K562 (cell line): Measurements from ENCODE around the gene ATP9B. TPM values are rescaled to one million over a fixed set of nuclear protein-coding genes. Genes with fewer than 3 reads are reported as not detected.

Experiments used
- ATAC-seq: fragments of 200-7000 bp; cut with Tn5 transposase; 3 replicates; pipeline ENCODE4 v1.9.1; 2020; ENCODE audit warnings: moderate library complexity
- BruUV-seq: library from RNA; stranded (reverse); fragments of 400-500 nt; replicated peaks from 2 replicates; lab custom pipeline; 2021; lab: Mats Ljungman, UMichigan
- CTCF ChIA-PET: fragments of 300-600 bp; formaldehyde crosslinking; extraction: SDS; loops from one replicate; lab custom pipeline; 2021; ENCODE audit warnings: low intra/inter-chr PET ratio; lab: Yijun Ruan, JAX
- POLR2A ChIA-PET: fragments of 300-600, 350-650 bp; sonication (Branson Sonifier 250); formaldehyde crosslinking; extraction: SDS; loops from one replicate; lab custom pipeline; 2021; ENCODE audit warnings: antibody characterized with exemption, inconsistent platforms; lab: Yijun Ruan, JAX
- DNase-seq, 4 experiments: peaks; one replicate each; pipeline versions ENCODE4 v3.0.0 to v3.0.0-alpha.2; 2011 to 2018; ENCODE audit warnings: low spot score in 3 of 4, mixed read lengths in 3 of 4; ENCODE audit errors: extremely low read depth in 1 of 4
- FAIRE-seq: peaks from 2 replicates; lab custom pipeline; 2011; peaks lifted over from hg19 to GRCh38; lab: Jason Lieb, UNC
- H2AFZ ChIP-seq: 2 replicates; pipeline ENCODE4 v1.6.0; 2011; ENCODE audit warnings: low read depth, low read length, control low read depth, inconsistent platforms
- H3K27ac ChIP-seq: fragments of 200-600 bp; 3 replicates; pipeline ENCODE4 v1.8.0; 2011; ENCODE audit warnings: low read depth, mild to moderate bottlenecking, control low read depth, inconsistent platforms, low read length, moderate library complexity, mixed read lengths; ENCODE audit errors: extremely low read depth
- H3K27me3 ChIP-seq, 2 experiments: fragments of 300-600 bp in 1 of 2; 2 replicates in 1 of 2; 3 replicates in 1 of 2; pipeline versions ENCODE4 v1.6.0 to v1.8.0; 2011; ENCODE audit warnings: inconsistent platforms in 2 of 2, low read length in 2 of 2, mild to moderate bottlenecking in 1 of 2, mixed read lengths in 1 of 2, moderate library complexity in 1 of 2; ENCODE audit not compliant: control insufficient read depth in 2 of 2, insufficient read depth in 2 of 2
- H3K36me3 ChIP-seq: fragments of 300-600 bp; 3 replicates; pipeline ENCODE4 v1.8.0; 2011; ENCODE audit warnings: mild to moderate bottlenecking, low read length, inconsistent platforms; ENCODE audit not compliant: control insufficient read depth, insufficient read depth
- H3K4me1 ChIP-seq, 2 experiments: fragments of 200-600 bp in 1 of 2; replicated peaks in 1 of 2; 2 replicates in 1 of 2; 3 replicates in 1 of 2; pipeline versions ENCODE4 v1.5.1 to v1.8.0; 2011; ENCODE audit warnings: inconsistent platforms in 2 of 2, low read length in 2 of 2, mild to moderate bottlenecking in 1 of 2, mixed read lengths in 1 of 2, moderate library complexity in 1 of 2; ENCODE audit not compliant: control insufficient read depth in 2 of 2, insufficient read depth in 2 of 2
- H3K4me2 ChIP-seq: 2 replicates; pipeline ENCODE4 v1.6.1; 2011; ENCODE audit warnings: low read length, control low read depth, inconsistent platforms, mixed read lengths; ENCODE audit not compliant: insufficient read depth
- H3K4me3 ChIP-seq: fragments of 200-600 bp; sonication (generic), shearing (Covaris generic); 2 replicates; pipeline ENCODE4 v1.5.1; 2016; ENCODE audit warnings: control low read depth, inconsistent platforms
- H3K79me2 ChIP-seq: fragments of 200-600 bp; 3 replicates; pipeline ENCODE4 v1.8.0; 2011; ENCODE audit warnings: low read length, inconsistent platforms; ENCODE audit not compliant: control insufficient read depth, insufficient read depth
- H3K9ac ChIP-seq, 2 experiments: 2 replicates each; pipeline versions ENCODE4 v1.6.0 to v1.6.1; 2011; ENCODE audit warnings: low read depth in 2 of 2, low read length in 2 of 2, control low read depth in 1 of 2, inconsistent platforms in 1 of 2, mild to moderate bottlenecking in 1 of 2, mixed read lengths in 1 of 2; ENCODE audit not compliant: insufficient read depth in 1 of 2
- H3K9me1 ChIP-seq: one replicate; pipeline ENCODE4 v1.6.0; 2011; ENCODE audit warnings: inconsistent platforms, mild to moderate bottlenecking, low read length, moderate library complexity; ENCODE audit not compliant: control insufficient read depth, insufficient read depth
- H3K9me3 ChIP-seq: replicated peaks from 2 replicates; pipeline ENCODE4 v1.5.1; 2011; ENCODE audit warnings: low read depth, low read length, inconsistent platforms; ENCODE audit not compliant: control insufficient read depth, insufficient read depth
- H4K20me1 ChIP-seq: replicated peaks from 2 replicates; pipeline ENCODE4 v1.6.1; 2011; ENCODE audit warnings: low read length, inconsistent platforms, mixed read lengths; ENCODE audit not compliant: control insufficient read depth, insufficient read depth
- RBM39 ChIP-seq: fragments of 200-400 bp; formaldehyde crosslinking; optimal IDR thresholded peaks from 2 replicates; pipeline ENCODE3; 2018; ENCODE audit warnings: low read depth, low read length
- RFX5 ChIP-seq: IDR thresholded peaks from 2 replicates; pipeline ENCODE4 v1.6.1; 2011; ENCODE audit warnings: low read depth, mild to moderate bottlenecking, improper control_type of control experiment, low read length
- ZBTB40 ChIP-seq, 2 experiments: fragments of 450-650 bp in 1 of 2; sonication (generic) in 1 of 2; formaldehyde crosslinking in 1 of 2; IDR thresholded peaks; 2 replicates each; pipeline versions ENCODE4 v1.7.1 to v1.9.0; 2016 to 2022; ENCODE audit warnings: inconsistent platforms in 1 of 2, mild to moderate bottlenecking in 1 of 2, missing genetic modification reagents in 1 of 2
- WGBS: fragments of 100-300 bp; shearing (Covaris generic); methylation state at CpG from one replicate; pipeline ENCODE4 v1.1.6; 2016; ENCODE audit warnings: low coverage, mixed read lengths; ENCODE audit not compliant: insufficient coverage; ENCODE audit errors: missing lambda C conversion rate; 5-methylcytosine and 5-hydroxymethylcytosine counted together
- in situ Hi-C: fragments of 300-500 bp; cut with MboI; formaldehyde crosslinking; loops from 4 replicates; pipeline ENCODE4 v1.15.0; 2018; ENCODE audit warnings: inconsistent platforms, mixed read lengths
- intact Hi-C: fragments of 100-400 bp; cut with micrococcal nuclease; formaldehyde crosslinking; loops from 2 replicates; pipeline ENCODE4 v1.14.2; 2022
- polyA plus RNA-seq, 8 experiments: library from polyadenylated mRNA; depleted of rRNA in 4 of 8; stranded (reverse) in 5 of 8; unstranded in 3 of 8; fragments of >200 nt; fragmentation: Nextera tagmentation in 2 of 8; fragmentation: Illumina TruSeq in 1 of 8; extraction: Ambion mirVana in 2 of 8; extraction: Trizol in 1 of 8; gene quantifications; 2 replicates each; pipeline versions ENCODE4 v1.2.1 to v1.2.3, GENCODE V29; 2011 to 2014; ENCODE audit warnings: inconsistent platforms in 1 of 8, missing spikeins in 1 of 8
- total RNA-seq, 7 experiments: library from RNA; depleted of rRNA in 6 of 7; stranded (reverse); fragments of >200 nt in 6 of 7; fragmentation: Illumina TruSeq in 2 of 7; extraction: Trizol in 2 of 7; gene quantifications; 2 replicates each; pipeline versions ENCODE4 v1.2.1 to v1.2.3, GENCODE V29; 2011 to 2021; ENCODE audit warnings: low replicate concordance in 1 of 7

The ATP9B gene
- total and polyA plus RNA-seq, 9 of the 15 experiments (the other 6 are each of a cell fraction or from before 2014, with no cell fraction given), result 0.66 to 13.2 (median 7.9) TPM

DNA sequence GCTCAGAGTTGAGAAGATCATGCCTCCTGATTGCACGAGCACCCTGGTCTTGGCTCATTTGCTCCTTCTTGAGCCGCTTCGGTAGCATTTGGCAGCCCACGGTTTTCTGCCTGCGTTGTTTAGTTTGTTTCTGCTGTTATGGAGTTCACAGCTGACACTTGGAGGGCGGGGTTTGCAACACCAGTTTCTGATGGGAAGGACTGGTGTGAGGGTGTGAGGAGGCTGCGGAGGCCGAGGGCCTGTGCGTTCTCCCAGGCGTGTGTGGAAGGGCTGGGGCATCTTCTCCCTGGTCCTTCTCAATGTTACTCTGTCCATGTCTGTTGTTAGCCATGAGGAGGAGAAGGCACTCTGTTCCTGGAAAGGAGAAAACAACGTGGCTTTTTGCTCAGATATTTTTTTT is 349.4 kb downstream of the ATP9B start:
- FAIRE-seq (no peak), DNase-seq (no peak), ATAC-seq (no peak)
- Histone ChIP-seq H3K27me3 (no peaks in the 10 kb centered on the region), H3K9me1 (no peaks in the 10 kb centered on the region), H2AFZ (no peak overlapping the region), H3K4me2 (no peak overlapping the region), H3K36me3 (peaks cover 5% of the 10 kb centered on the region; the same call in 1 of the 3 replicates), H4K20me1 (no peaks in the 10 kb centered on the region; the same call in 1 of the 2 replicates), H3K79me2 (peaks cover 2% of the 10 kb centered on the region; the same call in 1 of the 3 replicates), H3K9ac (no peak overlapping the region), H3K9me3 (no peaks in the 10 kb centered on the region), H3K4me1 (peaks cover 0 to 16% of the 10 kb centered on the region in 2 experiments; a peak in 2 of 5 replicates), H3K27ac (no peak overlapping the region), H3K4me3 (no peak overlapping the region)
- in situ Hi-C loops (no loop called here), intact Hi-C loops (no loop called here)
- no TSS peak for BruUV-seq
- CTCF ChIA-PET, result no interaction called here
- TF ChIP-seq RBM39, result no peak
- POLR2A ChIA-PET, result no interaction called here
- WGBS, result 73% methylated on average over 8 of the region's 11 CpGs

GRCh38 chr18:79420033-79420745 is 351.0 kb downstream of the ATP9B start:
- no TSS peak for BruUV-seq
- ChIA-PET POLR2A (no interaction called here), CTCF (no interaction called here)
- no peak overlapping the region for H2AFZ ChIP-seq
- WGBS, result no CpG with 5 or more reads among the region's 48 CpGs
- H3K4me1 ChIP-seq, result peaks cover 0 to 24% of the 10 kb centered on the region in 2 experiments; a peak in 2 of 5 replicates
- no peaks in the 10 kb centered on the region for H3K9me1 ChIP-seq
- intact Hi-C loops (no loop called here), in situ Hi-C loops (no loop called here)
- H3K4me2 ChIP-seq, result no peak overlapping the region
- ATAC-seq (no peak), DNase-seq (no peak), FAIRE-seq (no peak)
- H3K27me3 ChIP-seq, result no peaks in the 10 kb centered on the region
- H3K9me3 ChIP-seq, result no peaks in the 10 kb centered on the region
- no peaks in the 10 kb centered on the region for H3K79me2 ChIP-seq
- no peak overlapping the region for H3K4me3 ChIP-seq
- peaks cover 5% of the 10 kb centered on the region; the same call in 1 of the 3 replicates for H3K36me3 ChIP-seq
- no peak overlapping the region for H3K9ac ChIP-seq
- H3K27ac ChIP-seq, result no peak overlapping the region
- no peaks in the 10 kb centered on the region; the same call in 1 of the 2 replicates for H4K20me1 ChIP-seq
- TF ChIP-seq ZBTB40 (IDR thresholded peaks at IDR 0.05), result peak; percentile 54; the same call in 1 of the 2 replicates
- no peak for TF ChIP-seq ZBTB40 (CRISPR knock-in tag; IDR thresholded peaks at IDR 0.05)
- no peak for TF ChIP-seq RFX5
